DMS153 (cell line): ENCODE results near the gene YOD1.

Source experiments
- DNase-seq: peaks from one replicate; lab custom pipeline; 2025; lab: John Stamatoyannopoulos, UW

YOD1 gene

GRCh38 chr1:207051191-207051943 lies at the start of gene YOD1:
Gene YOD1 (minus strand): TSS chr1:207051208. CDS start chr1:207051030, 178 bp downstream.
- no peak for DNase-seq

- no peak for DNase-seq
Observed at GRCh38 chr1:207097871-207098324, 46.9 kb upstream of the YOD1 start.

- DNase-seq: no peak
Observed at GRCh38 chr1:207093944-207094343, 42.9 kb upstream of the YOD1 start.

GRCh38 chr1:207091200-207091908 lies 40.3 kb upstream of the YOD1 start:
- DNase-seq: no peak

- DNase-seq: no peak
Observed at GRCh38 chr1:207089627-207090355, 38.8 kb upstream of the YOD1 start.

- no peak for DNase-seq
Observed at GRCh38 chr1:207088701-207089626, 38.0 kb upstream of the YOD1 start, which contains the start of gene C4BPB. Gene C4BPB (plus strand): TSS chr1:207088860. CDS start chr1:207089532, 672 bp downstream.

- DNase-seq: no peak
Observed at GRCh38 chr1:207088161-207088560, 37.2 kb upstream of the YOD1 start.

- DNase-seq: no peak
Observed at GRCh38 chr1:207085887-207086286, 34.9 kb upstream of the YOD1 start.

GRCh38 chr1:207084701-207085180 lies 33.7 kb upstream of the YOD1 start:
- peak; percentile 69 for DNase-seq

- no peak for DNase-seq
Observed at GRCh38 chr1:207084232-207084631, 33.2 kb upstream of the YOD1 start.

GRCh38 chr1:207081806-207082205 lies 30.8 kb upstream of the YOD1 start:
- no peak for DNase-seq

- peak; percentile 30 for DNase-seq
Observed at GRCh38 chr1:207081088-207081487, 30.1 kb upstream of the YOD1 start.

GRCh38 chr1:207079706-207080241 lies 28.8 kb upstream of the YOD1 start:
- no peak for DNase-seq

GRCh38 chr1:207078578-207079132 lies 27.6 kb upstream of the YOD1 start:
- DNase-seq: no peak

- peak; percentile 63 for DNase-seq
Observed at GRCh38 chr1:207077470-207078377, 26.7 kb upstream of the YOD1 start.

GRCh38 chr1:207077012-207077411 lies 26.0 kb upstream of the YOD1 start:
- DNase-seq: no peak

- no peak for DNase-seq
Observed at GRCh38 chr1:207076181-207076955, 25.4 kb upstream of the YOD1 start.

- DNase-seq: no peak
Observed at GRCh38 chr1:207073906-207074820, 23.2 kb upstream of the YOD1 start.
